Measurements from ENCODE around the gene DDX17. TPM values are rescaled to one million over a fixed set of nuclear protein-coding genes. Genes with fewer than 3 reads are reported as not detected.

DDX17 gene
- total and polyA plus RNA-seq, 10 of the 15 experiments (the other 5 are each of a cell fraction or from before 2014, with no cell fraction given) = 25.2 to 778 (median 266) TPM

DNA sequence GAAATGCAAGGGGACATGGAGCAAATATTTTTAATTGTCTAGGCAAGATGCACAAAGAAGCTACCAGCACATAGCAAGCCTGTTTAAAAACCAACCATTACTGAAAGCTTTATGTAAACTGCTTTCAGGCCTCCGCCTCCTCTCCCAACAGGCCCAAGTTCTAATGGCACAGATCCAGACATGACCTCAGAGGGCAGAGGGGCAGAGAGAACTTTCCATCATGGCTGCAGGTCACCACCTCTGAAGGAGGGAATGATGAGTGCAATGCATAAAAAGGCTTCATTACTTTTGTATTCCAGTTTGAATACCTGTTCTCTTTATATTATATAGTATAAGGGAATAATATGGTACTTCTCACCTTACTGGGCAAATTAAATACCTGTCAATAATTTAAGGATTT, 15.2 kb downstream of the DDX17 start:
- H3K4me1 ChIP-seq (ENCODE audit: control insufficient read depth, insufficient read depth, low read length) = no peaks in the 10 kb centered on the region
- ChIA-PET CTCF (interaction anchor here (1.9 kb wide), 1 partner anchor 19 kb away, joined by 5 read pairs; no protein-coding TSS in a partner anchor), POLR2A (interaction anchor here (1.2 to 1.3 kb wide), 2 partner anchors 11 to 13 kb away, joined by 3 to 5 read pairs; no protein-coding TSS in a partner anchor), SMC1A (ENCODE audit: uncharacterized antibody, unreplicated experiment) (interaction anchor here (0.6 to 1.8 kb wide), 4 partner anchors 9 to 89 kb away, joined by 4 to 6 read pairs (median 4); no protein-coding TSS in a partner anchor), RAD21 (ENCODE audit: unreplicated experiment) (no interaction called here)
- no peak for FAIRE-seq
- peaks cover 29 to 65% of the 10 kb centered on the region in 2 experiments for H3K36me3 ChIP-seq (ENCODE audit: control insufficient read depth in 2 of 2, insufficient read depth in 2 of 2, low read length in 1 of 2)
- H3K9me3 ChIP-seq (replicated peaks; ENCODE audit: control insufficient read depth, insufficient read depth, low read length) = no peaks in the 10 kb centered on the region
- H2AFZ ChIP-seq (ENCODE audit: control insufficient read depth, low read depth, low read length) = no peak overlapping the region
- H3K9ac ChIP-seq (ENCODE audit: control insufficient read depth, insufficient read depth, low read length) = no peak overlapping the region
- in situ Hi-C loops (cut with MboI) (no loop called here), intact Hi-C loops (cut with micrococcal nuclease; ENCODE audit: unreplicated experiment) (no loop called here)
- H3K4me3 ChIP-seq = no peak overlapping the region
- no peak overlapping the region for H3K4me2 ChIP-seq (ENCODE audit: control insufficient read depth, insufficient read depth)
- H3K27me3 ChIP-seq (replicated peaks in 1 of 2; ENCODE audit: control insufficient read depth in 2 of 2, insufficient read depth in 2 of 2, low read length in 1 of 2) = no peaks in the 10 kb centered on the region
- WGBS (ENCODE audit: insufficient coverage, insufficient replicate concordance, low lambda C conversion rate, missing lambda C conversion rate) = 100% methylated on average over 1 of the region's 1 CpG
- peaks cover 6% of the 10 kb centered on the region; the same call in 1 of the 2 replicates for H4K20me1 ChIP-seq (ENCODE audit: control insufficient read depth, insufficient read depth)
- ATAC-seq = peak; percentile 26; the same call in 1 of the 3 replicates
- peaks cover 5% of the 10 kb centered on the region for H3K79me2 ChIP-seq (ENCODE audit: control insufficient read depth, insufficient read depth, low read length)
- H3K27ac ChIP-seq (ENCODE audit: control insufficient read depth, insufficient read depth) = no peak overlapping the region
- BruUV-seq (replicated peaks) = no TSS peak
- no peak for DNase-seq (ENCODE audit: low read depth, low spot score)
- no peak for TF ChIP-seq BRCA1 (IDR thresholded peaks at IDR 0.05; ENCODE audit: low read depth, low read length)
- TF ChIP-seq, protein P1, sequence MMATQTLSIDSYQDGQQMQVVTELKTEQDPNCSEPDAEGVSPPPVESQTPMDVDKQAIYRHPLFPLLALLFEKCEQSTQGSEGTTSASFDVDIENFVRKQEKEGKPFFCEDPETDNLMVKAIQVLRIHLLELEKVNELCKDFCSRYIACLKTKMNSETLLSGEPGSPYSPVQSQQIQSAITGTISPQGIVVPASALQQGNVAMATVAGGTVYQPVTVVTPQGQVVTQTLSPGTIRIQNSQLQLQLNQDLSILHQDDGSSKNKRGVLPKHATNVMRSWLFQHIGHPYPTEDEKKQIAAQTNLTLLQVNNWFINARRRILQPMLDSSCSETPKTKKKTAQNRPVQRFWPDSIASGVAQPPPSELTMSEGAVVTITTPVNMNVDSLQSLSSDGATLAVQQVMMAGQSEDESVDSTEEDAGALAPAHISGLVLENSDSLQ (IDR thresholded peaks at IDR 0.05) = no peak
- TF ChIP-seq YBX1 (IDR thresholded peaks at IDR 0.05) = no peak
- TF ChIP-seq RBBP5 (conservative IDR thresholded peaks at IDR 0.05) = no peak
- no peak for TF ChIP-seq ZNF274 (IDR thresholded peaks at IDR 0.05; ENCODE audit: insufficient read depth, insufficient read length)
- TF ChIP-seq NFIC (IDR thresholded peaks at IDR 0.05; ENCODE audit: low read depth, low read length) = no peak
- TF ChIP-seq ATF7 (IDR thresholded peaks at IDR 0.05; ENCODE audit: low read depth) = no peak
- no peak for TF ChIP-seq CHD1 (IDR thresholded peaks at IDR 0.05; ENCODE audit: low read depth, low read length)
- TF ChIP-seq STAT1 (conservative IDR thresholded peaks at IDR 0.05) = no peak
- TF ChIP-seq EGR1 (IDR thresholded peaks at IDR 0.05; ENCODE audit: borderline replicate concordance in 1 of 2, low read depth in 2 of 2, low read length in 2 of 2) = no peak
- TF ChIP-seq CBFB (IDR thresholded peaks at IDR 0.05; ENCODE audit: low read depth) = no peak
- no peak for TF ChIP-seq NFYA (IDR thresholded peaks at IDR 0.05; ENCODE audit: borderline replicate concordance, low read depth, low read length)
- TF ChIP-seq BCLAF1 (IDR thresholded peaks at IDR 0.05) = no peak
- TF ChIP-seq, protein P2, sequence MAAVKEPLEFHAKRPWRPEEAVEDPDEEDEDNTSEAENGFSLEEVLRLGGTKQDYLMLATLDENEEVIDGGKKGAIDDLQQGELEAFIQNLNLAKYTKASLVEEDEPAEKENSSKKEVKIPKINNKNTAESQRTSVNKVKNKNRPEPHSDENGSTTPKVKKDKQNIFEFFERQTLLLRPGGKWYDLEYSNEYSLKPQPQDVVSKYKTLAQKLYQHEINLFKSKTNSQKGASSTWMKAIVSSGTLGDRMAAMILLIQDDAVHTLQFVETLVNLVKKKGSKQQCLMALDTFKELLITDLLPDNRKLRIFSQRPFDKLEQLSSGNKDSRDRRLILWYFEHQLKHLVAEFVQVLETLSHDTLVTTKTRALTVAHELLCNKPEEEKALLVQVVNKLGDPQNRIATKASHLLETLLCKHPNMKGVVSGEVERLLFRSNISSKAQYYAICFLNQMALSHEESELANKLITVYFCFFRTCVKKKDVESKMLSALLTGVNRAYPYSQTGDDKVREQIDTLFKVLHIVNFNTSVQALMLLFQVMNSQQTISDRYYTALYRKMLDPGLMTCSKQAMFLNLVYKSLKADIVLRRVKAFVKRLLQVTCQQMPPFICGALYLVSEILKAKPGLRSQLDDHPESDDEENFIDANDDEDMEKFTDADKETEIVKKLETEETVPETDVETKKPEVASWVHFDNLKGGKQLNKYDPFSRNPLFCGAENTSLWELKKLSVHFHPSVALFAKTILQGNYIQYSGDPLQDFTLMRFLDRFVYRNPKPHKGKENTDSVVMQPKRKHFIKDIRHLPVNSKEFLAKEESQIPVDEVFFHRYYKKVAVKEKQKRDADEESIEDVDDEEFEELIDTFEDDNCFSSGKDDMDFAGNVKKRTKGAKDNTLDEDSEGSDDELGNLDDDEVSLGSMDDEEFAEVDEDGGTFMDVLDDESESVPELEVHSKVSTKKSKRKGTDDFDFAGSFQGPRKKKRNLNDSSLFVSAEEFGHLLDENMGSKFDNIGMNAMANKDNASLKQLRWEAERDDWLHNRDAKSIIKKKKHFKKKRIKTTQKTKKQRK (IDR thresholded peaks at IDR 0.05; ENCODE audit: low read depth, low read length) = no peak
- TF ChIP-seq, protein P3, sequence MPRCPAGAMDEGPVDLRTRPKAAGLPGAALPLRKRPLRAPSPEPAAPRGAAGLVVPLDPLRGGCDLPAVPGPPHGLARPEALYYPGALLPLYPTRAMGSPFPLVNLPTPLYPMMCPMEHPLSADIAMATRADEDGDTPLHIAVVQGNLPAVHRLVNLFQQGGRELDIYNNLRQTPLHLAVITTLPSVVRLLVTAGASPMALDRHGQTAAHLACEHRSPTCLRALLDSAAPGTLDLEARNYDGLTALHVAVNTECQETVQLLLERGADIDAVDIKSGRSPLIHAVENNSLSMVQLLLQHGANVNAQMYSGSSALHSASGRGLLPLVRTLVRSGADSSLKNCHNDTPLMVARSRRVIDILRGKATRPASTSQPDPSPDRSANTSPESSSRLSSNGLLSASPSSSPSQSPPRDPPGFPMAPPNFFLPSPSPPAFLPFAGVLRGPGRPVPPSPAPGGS (IDR thresholded peaks at IDR 0.05; ENCODE audit: borderline replicate concordance, insufficient read depth, low read depth, low read length, poor library complexity, severe bottlenecking) = no peak
